HL-60 (cell line): Measurements from ENCODE around the gene KDM8.

Experiments used
- DNase-seq, 2 experiments: peaks; one replicate each; pipeline ENCODE4 v3.0.0-alpha.2; 2010 to 2020; ENCODE audit warnings: low read depth in 1 of 2, low spot score in 1 of 2
- H3K27ac ChIP-seq: fragments of 250-450 bp; sonication (Bioruptor Pico); replicated peaks from 2 replicates; pipeline ENCODE4 v1.5.1; 2020; ENCODE audit warnings: mild to moderate bottlenecking, moderate library complexity
- H3K27me3 ChIP-seq: fragments of 250-450 bp; sonication (Bioruptor Pico); 2 replicates; pipeline ENCODE4 v1.5.1; 2021; ENCODE audit warnings: mild to moderate bottlenecking, moderate library complexity; ENCODE audit not compliant: insufficient read depth, poor library complexity, severe bottlenecking
- H3K4me3 ChIP-seq: replicated peaks from 2 replicates; pipeline ENCODE4 v1.5.1; 2011; ENCODE audit warnings: mild to moderate bottlenecking, control low read depth, low read length; ENCODE audit not compliant: insufficient read depth
- CTCF ChIP-seq: IDR thresholded peaks from one replicate; pipeline ENCODE4 v1.5.1; 2011; ENCODE audit warnings: low read length, control low read depth, inconsistent platforms; ENCODE audit not compliant: insufficient read depth
- GABPA ChIP-seq: IDR thresholded peaks from 2 replicates; pipeline ENCODE4 v1.6.1; 2012; ENCODE audit warnings: low read depth
- POLR2AphosphoS5 ChIP-seq: IDR thresholded peaks from 2 replicates; pipeline ENCODE4 v1.6.1; 2012; ENCODE audit warnings: low read depth
- SPI1 ChIP-seq: IDR thresholded peaks from 2 replicates; pipeline ENCODE4 v1.6.1; 2012; ENCODE audit warnings: low read depth, mild to moderate bottlenecking, borderline replicate concordance
- TF ChIP-seq, protein P1 (sequence below): IDR thresholded peaks from 2 replicates; pipeline ENCODE4 v1.6.1; 2012; ENCODE audit warnings: low read depth; ENCODE audit not compliant: insufficient replicate concordance

Gene KDM8

GRCh38 chr16:27240948-27241531 is 37.7 kb downstream of the KDM8 start:
- no peak for DNase-seq
- Histone ChIP-seq H3K27ac (no peak overlapping the region), H3K4me3 (no peak overlapping the region), H3K27me3 (no peaks in the 10 kb centered on the region)
- TF ChIP-seq, protein P1, sequence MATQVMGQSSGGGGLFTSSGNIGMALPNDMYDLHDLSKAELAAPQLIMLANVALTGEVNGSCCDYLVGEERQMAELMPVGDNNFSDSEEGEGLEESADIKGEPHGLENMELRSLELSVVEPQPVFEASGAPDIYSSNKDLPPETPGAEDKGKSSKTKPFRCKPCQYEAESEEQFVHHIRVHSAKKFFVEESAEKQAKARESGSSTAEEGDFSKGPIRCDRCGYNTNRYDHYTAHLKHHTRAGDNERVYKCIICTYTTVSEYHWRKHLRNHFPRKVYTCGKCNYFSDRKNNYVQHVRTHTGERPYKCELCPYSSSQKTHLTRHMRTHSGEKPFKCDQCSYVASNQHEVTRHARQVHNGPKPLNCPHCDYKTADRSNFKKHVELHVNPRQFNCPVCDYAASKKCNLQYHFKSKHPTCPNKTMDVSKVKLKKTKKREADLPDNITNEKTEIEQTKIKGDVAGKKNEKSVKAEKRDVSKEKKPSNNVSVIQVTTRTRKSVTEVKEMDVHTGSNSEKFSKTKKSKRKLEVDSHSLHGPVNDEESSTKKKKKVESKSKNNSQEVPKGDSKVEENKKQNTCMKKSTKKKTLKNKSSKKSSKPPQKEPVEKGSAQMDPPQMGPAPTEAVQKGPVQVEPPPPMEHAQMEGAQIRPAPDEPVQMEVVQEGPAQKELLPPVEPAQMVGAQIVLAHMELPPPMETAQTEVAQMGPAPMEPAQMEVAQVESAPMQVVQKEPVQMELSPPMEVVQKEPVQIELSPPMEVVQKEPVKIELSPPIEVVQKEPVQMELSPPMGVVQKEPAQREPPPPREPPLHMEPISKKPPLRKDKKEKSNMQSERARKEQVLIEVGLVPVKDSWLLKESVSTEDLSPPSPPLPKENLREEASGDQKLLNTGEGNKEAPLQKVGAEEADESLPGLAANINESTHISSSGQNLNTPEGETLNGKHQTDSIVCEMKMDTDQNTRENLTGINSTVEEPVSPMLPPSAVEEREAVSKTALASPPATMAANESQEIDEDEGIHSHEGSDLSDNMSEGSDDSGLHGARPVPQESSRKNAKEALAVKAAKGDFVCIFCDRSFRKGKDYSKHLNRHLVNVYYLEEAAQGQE = no peak
- TF ChIP-seq POLR2AphosphoS5 (no peak), SPI1 (no peak), GABPA (no peak), CTCF (no peak)

- no peak for DNase-seq
- H3K27me3 ChIP-seq = no peaks in the 10 kb centered on the region
- TF ChIP-seq GABPA (no peak), POLR2AphosphoS5 (no peak)
- H3K4me3 ChIP-seq = no peak overlapping the region
- H3K27ac ChIP-seq = no peak overlapping the region
Measured at GRCh38 chr16:27241658-27242057, 38.3 kb downstream of the KDM8 start.

DNA sequence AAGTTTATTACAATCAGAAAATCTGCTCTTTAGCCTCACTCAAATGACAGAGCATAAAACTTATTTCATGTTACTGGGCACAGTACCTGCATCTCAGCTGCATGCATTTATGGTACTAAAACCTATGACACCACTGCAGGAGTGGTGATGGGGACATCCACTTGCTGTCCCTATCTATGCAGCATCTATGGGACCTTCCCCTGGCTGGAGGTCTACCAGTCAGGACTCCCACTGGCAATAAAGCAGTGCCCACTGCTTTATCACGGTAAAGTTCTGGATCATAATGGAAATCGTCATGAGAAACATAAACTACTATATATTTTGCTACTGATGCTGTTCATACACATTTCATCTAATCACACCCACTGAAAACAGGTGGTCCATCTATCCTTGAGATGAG is 39.1 kb downstream of the KDM8 start:
- Histone ChIP-seq H3K27ac (no peak overlapping the region), H3K4me3 (no peak overlapping the region), H3K27me3 (no peaks in the 10 kb centered on the region)
- no peak for TF ChIP-seq CTCF
- TF ChIP-seq, protein P1 = no peak
- TF ChIP-seq SPI1 = no peak
- TF ChIP-seq POLR2AphosphoS5 = no peak
- no peak for TF ChIP-seq GABPA
- DNase-seq = no peak

GRCh38 chr16:27242868-27243590 is 39.7 kb downstream of the KDM8 start:
- no peak overlapping the region for H3K27ac ChIP-seq
- no peak for TF ChIP-seq CTCF
- TF ChIP-seq POLR2AphosphoS5 = 0 out of 2 replicates have a peak, but pooled peaks have one; percentile 33
- peak in 1 of 2 experiments; percentile 56 for DNase-seq
- no peak overlapping the region for H3K4me3 ChIP-seq
- no peaks in the 10 kb centered on the region for H3K27me3 ChIP-seq
